GM12892 (cell line): ENCODE results near the gene NLRC3. TPM values are rescaled to one million over a fixed set of nuclear protein-coding genes. Genes with fewer than 3 reads are reported as not detected.
"Not testable (repeated sequence)": the region's sequence is repeated elsewhere in the genome, so short reads cannot be mapped to it uniquely, and the experiment has no call there.

ENCODE experiments used
- DNase-seq: peaks from one replicate; pipeline ENCODE4 v3.0.0; 2011; ENCODE audit not compliant: insufficient read length
- FAIRE-seq: peaks from 2 replicates; lab custom pipeline; 2011; peaks lifted over from hg19 to GRCh38; lab: Jason Lieb, UNC
- POLR2A ChIP-seq: IDR thresholded peaks from 2 replicates; pipeline ENCODE4 v1.6.1; 2011; ENCODE audit warnings: low read depth, low read length, control low read depth
- POLR2AphosphoS5 ChIP-seq: IDR thresholded peaks from 2 replicates; pipeline ENCODE4 v1.6.1; 2011; ENCODE audit warnings: low read depth, low read length, control low read depth
- TAF1 ChIP-seq: IDR thresholded peaks from 2 replicates; pipeline ENCODE4 v1.6.1; 2011; ENCODE audit warnings: low read depth, mild to moderate bottlenecking, control low read depth, low read length, borderline replicate concordance
- polyA plus RNA-seq: library from polyadenylated mRNA; unstranded; fragments of >200 nt; gene quantifications from one replicate; pipeline ENCODE4 v1.2.1, GENCODE V29; 2012; ENCODE audit warnings: missing spikeins, inconsistent platforms; ENCODE audit not compliant: missing spikeins

The NLRC3 gene
- 4.0 TPM for polyA plus RNA-seq

GRCh38 chr16:3577302-3577752 is at the start of gene NLRC3:
TSS of gene NLRC3 (minus strand) at chr16:3577403. CDS start at chr16:3565036, 12,367 bp downstream.
- FAIRE-seq (peak; percentile 83), DNase-seq (no peak)
- TF ChIP-seq TAF1, result no peak
- peak; percentile 68; the same call in 1 of the 2 replicates for TF ChIP-seq POLR2A
- TF ChIP-seq POLR2AphosphoS5, result peak; percentile 69

- no peak for DNase-seq
- peak; percentile 92 for FAIRE-seq
- TF ChIP-seq POLR2A, result no peak
Observed at GRCh38 chr16:3625911-3626732, 48.9 kb upstream of the NLRC3 start.

- no peak for TF ChIP-seq POLR2AphosphoS5
- no peak for TF ChIP-seq TAF1
- TF ChIP-seq POLR2A, result no peak
- DNase-seq, result no peak
- no peak for FAIRE-seq
Observed at GRCh38 chr16:3625331-3625730, 48.1 kb upstream of the NLRC3 start.

GRCh38 chr16:3623642-3624041 is 46.4 kb upstream of the NLRC3 start:
- no peak for TF ChIP-seq POLR2A
- TF ChIP-seq TAF1, result no peak
- no peak for TF ChIP-seq POLR2AphosphoS5
- DNase-seq (no peak), FAIRE-seq (no peak)

GRCh38 chr16:3618769-3619141 is 41.6 kb upstream of the NLRC3 start:
- DNase-seq, result no peak
- no peak for TF ChIP-seq POLR2AphosphoS5
- FAIRE-seq, result no peak

GRCh38 chr16:3612510-3613466 is 35.6 kb upstream of the NLRC3 start:
- TF ChIP-seq POLR2A, result no peak
- no peak for TF ChIP-seq TAF1
- no peak for TF ChIP-seq POLR2AphosphoS5
- DNase-seq (no peak), FAIRE-seq (no peak)

GRCh38 chr16:3611146-3611975 is 34.2 kb upstream of the NLRC3 start, which contains the start of gene SLX4:
TSS of gene SLX4 (minus strand) at chr16:3611606. CDS start at chr16:3608964, 2,642 bp downstream.
- DNase-seq, result peak; percentile 99
- TF ChIP-seq POLR2A, result peak; percentile 77
- peak; percentile 51; the same call in 1 of the 2 replicates for TF ChIP-seq TAF1
- TF ChIP-seq POLR2AphosphoS5, result no peak
- FAIRE-seq, result peak; percentile 96

GRCh38 chr16:3610698-3611145 is 33.5 kb upstream of the NLRC3 start:
- TF ChIP-seq POLR2AphosphoS5, result no peak
- TF ChIP-seq POLR2A, result no peak
- no peak for TF ChIP-seq TAF1
- DNase-seq, result no peak
- FAIRE-seq, result no peak

- TF ChIP-seq TAF1 (no peak), POLR2A (no peak), POLR2AphosphoS5 (no peak)
- no peak for DNase-seq
- peak; percentile 51 for FAIRE-seq
Observed at GRCh38 chr16:3609895-3610697, 32.9 kb upstream of the NLRC3 start.

- FAIRE-seq, DNase-seq: not testable (repeated sequence)
Observed at GRCh38 chr16:3608976-3609375, 31.8 kb upstream of the NLRC3 start.

GRCh38 chr16:3608069-3608468 is 30.9 kb upstream of the NLRC3 start:
- FAIRE-seq (no peak), DNase-seq (no peak)
- TF ChIP-seq POLR2A (no peak), TAF1 (no peak)
